Stimulated activated CD4-positive, alpha-beta T cell treated with anti-CD3 and anti-CD28 coated beads, Interleukin-15, amount 100 ng/mL, for 24 hours (primary cell): ENCODE results near the gene NELFB.

Experiments
- DNase-seq: peaks from one replicate; pipeline ENCODE4 v3.0.0-alpha.2; 2020

The NELFB gene

GRCh38 chr9:137305060-137305797 is 50.1 kb downstream of the NELFB start:
- DNase-seq, result peak; percentile 84

DNA sequence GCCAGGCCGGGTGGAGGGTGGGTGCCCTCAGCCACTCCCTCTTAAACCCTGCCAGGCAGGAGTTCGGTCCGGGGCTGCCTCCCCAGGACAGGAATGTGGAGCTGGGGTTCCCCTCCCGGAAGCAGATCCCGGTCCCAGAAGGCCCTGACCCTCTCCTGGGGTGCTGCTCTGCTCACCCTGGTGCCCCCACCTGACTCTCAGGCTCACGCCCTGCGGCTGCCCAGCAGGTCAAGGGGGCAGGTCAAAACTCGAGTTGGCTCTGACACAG is 50.6 kb downstream of the NELFB start:
- no peak for DNase-seq

DNA sequence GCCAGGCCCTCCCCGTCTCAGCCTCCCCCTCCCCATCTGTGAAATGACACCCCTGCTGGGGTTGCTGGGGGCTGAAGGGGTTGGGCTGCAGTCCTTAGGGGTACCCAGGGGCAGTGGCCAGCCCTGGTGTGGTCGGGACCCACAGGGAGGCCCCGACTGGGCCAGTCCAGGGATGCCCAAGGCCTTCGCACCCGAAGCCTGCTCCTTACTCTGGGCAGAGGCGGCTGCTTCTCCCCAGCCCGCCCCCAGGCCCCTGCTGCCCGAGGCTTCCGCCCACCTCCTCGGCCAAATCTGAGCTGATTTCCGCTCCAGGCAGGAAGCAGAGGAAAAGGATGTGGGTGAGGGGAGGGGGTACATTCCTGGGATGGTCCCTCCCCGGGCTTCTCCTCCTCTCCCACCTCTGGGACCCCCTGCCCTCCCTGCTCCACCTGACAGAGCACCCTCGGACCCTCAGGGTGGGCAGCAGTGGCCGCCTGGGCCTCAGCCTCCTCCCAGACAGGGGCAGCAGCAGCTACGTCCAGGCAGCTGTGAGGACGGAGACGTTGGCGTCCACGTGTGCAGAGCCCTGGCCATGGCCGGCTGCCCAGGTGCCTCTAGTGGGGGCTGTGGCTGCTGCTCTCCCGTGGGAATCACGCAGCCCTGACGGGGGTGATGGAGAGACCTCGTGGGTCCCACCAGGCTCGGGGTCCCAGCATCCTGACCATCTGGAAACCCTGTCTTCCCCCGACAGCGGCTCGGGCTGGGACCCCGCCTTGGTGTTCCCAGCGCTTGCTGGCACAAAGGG is 51.1 kb downstream of the NELFB start:
- DNase-seq, result no peak

- no peak for DNase-seq
Measured at GRCh38 chr9:137306850-137307254, 51.7 kb downstream of the NELFB start.

DNA sequence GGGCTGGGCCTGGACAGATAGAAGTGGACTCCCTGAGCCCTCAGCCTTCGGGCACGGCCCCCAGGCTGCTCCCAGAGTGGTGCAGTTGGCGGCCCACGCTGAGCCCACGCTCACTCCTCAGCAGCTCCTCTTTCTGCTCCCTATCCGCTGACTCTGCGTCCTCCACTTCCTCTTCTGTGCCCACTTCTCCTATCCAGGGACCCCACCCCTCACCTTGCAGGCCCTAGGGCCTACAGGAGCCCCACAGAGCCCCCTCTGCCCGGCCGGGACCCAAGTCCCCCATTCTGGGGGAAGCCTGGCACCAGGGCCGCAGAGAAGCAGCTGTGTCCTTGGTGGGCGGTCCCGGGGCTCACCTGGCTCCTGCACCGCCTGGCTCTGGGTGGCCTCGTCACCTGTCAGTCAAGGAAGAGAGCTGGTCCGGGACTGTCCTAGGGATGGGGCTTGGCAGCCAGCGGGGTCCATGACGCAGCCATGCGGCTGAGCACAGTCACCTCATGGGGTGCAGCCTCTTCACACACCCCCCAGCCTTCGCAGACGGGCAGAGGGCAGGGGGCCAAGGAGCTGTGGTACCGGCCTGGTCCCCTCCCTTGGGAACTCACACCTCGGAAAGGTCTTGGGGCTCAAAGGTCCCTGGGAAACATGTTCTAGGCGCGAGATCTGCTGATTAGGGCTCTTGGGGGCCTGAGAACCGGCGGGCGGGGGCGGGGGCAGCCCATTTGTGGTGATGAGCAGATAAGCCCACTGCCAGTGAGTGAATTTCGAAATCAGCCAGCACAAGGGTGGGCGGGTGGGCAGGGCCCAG is 52.3 kb downstream of the NELFB start:
- DNase-seq, result no peak

GRCh38 chr9:137308057-137308619 is 53.0 kb downstream of the NELFB start:
- DNase-seq, result no peak

DNA sequence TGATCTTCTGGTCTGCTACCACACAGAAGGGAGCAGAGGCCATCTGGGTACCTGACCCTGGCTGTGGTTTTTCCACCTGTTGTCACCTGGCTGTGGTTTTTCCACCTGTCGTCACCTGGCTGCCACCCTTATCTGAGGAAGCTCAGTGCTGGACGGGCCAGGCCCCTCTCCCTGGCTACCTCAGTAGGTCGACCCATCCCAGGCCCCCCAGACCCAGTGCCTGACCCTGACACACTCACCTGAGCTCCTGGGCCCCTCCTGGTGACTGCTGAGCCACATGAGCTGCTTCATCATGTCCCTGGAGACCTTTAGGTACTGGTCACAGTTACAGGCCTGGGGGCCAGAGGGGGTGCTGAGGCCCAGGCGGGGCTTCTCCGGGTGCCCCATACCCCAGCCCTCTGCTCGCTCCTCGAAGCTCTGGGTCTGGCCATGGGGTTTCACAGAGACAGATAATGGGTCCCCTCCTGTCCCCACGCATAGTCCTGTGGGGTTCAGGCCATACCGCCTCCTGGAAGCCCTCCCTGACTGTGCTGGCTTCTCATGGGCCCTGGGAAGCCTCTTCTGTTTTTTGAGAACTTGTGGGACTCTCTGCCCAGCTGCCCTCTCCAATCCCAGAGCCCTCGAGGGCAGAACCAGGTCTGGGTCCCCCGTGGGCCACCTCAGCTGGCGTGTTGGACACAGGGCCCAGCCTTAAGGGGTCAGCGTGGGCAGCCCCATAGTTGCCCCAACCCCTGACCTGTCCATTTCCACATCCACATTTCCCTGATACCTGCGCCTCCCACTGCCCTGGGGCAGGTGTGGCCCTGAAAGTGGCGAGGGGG is 54.5 kb downstream of the NELFB start:
- no peak for DNase-seq

- DNase-seq, result no peak
Measured at GRCh38 chr9:137310189-137311052, 55.3 kb downstream of the NELFB start.

DNA sequence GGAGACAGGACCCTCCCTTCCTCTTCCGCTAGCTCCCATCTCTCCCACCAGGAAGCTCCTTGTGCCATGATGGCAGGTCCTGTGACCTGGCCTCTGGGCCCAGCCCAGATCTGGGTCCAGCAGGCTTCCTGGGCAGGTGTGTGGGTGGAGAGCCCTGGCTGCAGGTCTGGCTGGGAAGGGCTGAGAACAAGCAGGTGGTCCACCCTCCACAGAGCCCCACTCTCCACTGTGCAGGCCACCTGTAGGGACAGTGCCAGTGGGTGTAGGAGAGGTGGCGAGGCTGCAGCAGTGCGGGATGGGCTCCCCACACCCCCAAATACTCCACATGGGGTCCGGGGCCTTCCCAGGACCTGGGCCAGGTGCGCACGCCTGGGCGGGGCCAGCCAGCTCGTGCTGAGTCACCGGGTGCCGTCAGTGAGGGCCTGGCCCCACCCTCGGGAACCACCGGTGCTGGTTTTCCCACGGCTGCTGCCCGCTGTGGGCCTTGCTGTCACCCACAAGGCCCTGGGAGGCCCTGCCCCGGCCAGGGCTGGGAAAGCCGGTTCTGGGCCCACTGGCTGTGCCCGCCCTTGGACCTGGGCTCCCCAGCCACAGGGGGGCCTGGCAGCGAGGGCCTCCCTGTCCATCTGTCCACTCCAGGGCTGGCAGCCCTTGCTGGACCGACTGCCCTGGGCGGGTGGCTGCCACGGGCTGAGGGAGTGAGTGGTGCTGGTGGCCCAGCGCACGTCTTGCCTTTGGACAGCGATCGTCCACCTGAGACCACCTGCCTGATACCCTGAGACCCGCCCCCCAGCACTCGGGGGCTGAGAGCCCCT is 56.3 kb downstream of the NELFB start:
- peak; percentile 46 for DNase-seq

DNA sequence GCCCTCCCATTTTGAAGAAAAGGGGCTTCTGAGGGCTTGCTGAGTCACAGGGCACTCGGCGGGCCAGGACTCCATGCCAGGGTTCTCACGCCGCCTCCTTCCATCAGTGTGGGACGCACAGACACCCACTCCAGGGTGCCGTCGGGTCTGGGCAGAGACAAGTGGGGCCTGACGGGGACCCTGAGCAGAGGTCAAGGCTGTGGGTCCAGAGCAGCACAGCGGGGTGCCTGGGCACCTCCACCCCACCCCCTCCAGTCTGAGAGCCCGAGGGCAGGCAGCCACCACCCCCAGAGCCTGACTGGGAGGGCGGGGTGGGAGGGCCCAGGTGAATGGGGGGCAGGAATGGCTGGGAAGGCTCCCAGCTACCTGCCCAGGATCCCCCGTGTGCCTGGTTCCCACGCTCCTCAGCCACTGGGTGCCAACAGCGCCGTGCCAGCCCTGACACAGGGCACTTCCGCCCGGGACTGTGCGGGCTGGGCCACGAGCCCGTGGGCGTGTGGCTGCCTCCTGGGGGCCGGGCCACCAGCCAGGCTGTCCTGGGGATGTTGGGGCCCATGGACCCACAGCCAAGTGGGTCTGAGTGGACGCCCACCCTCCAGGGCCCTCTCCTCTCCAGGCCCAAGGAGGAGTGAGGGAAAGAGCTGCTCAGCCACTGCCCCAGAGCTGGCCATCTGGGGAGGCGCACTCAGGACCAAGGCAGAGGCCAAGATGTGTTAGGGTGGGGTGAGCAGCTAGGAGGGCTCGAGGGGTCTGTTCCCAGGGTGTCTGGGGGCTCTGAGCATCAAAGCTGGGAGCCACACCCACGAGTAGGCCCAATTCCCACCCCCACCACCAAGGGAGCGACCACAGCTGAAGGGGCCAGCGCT is 57.1 kb downstream of the NELFB start:
- DNase-seq, result no peak

DNA sequence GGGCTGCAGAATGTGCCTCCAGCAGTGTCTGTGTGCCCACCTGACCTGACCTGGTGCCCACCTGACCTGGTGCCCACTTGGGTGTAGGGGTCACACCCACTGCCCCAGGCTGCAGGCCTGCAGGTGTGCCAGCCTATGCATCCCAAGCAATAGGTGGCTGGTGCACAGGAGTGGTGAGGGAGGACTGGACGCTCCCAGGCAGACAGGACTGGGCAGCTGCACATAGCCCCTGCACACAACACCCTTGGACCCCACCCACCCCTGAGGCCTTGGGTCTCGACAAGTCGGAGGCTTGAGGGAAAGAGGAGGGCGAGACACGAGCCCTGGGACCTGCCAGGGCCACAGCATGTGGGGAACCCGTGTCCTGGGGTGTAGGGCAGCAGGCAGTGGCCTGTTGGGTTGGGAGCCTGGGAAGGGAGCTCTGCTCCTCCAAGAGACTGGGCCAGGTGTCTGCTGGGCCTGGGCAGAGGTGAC is 57.8 kb downstream of the NELFB start:
- DNase-seq, result no peak

DNA sequence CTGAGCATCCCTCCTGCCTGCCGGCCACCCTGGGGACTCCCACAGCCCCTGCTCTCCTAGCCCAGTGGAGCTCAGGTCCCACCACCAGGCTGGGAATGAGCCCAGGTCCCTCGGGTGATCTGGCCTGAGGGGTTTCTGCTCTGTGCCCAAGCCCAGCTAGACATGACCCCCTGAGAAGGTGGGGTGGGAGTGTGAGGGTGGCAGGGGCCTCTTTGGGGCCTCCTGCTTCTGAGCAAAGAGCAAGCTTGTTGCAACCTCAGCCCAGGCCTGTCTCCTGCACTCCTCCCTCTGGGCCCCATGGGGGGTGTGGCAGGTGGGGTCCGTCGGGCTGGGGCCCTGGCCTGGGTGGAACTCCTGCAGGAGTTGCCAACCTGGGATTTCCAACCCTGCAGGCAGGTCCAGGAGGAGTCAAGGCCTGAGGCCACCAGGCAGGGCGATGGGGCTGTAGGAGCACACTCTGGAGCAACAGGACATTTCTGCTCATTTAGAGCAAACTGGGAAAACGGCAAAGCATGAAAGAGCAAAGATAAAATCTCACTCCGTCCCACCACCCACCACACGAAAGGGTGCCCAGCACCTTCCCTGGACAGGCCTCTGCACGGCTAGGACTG is 58.3 kb downstream of the NELFB start:
- no peak for DNase-seq

DNA sequence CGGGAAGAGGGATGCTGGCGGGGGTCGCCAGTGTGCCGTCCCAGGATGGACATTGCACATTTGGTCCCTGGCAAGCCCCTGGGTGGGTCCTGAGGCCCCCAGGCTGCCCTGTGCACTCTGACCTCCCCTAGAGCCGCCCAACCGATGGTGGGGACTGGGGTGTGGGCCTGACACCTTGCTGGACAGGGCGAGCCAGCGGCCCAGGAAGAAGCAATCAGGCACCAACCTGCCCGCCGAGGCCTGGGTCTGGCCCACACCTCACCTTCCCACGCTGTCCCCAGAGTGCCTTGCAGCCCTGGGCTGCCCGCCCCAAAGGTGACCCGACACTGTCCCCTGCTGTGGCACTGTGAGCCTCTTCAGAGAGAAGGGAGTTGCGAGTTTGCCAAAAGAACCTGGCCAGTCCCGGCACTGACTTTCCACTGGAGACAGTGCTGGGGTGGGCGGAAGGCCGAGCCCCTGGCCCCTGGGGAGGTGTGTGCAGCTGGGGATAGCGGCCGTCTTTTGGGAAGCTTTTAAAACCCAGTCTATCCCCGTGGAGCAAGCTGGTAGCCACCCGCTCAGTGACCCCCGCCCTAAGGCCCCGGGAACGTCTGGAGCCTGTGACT is 58.9 kb downstream of the NELFB start:
- no peak for DNase-seq

DNA sequence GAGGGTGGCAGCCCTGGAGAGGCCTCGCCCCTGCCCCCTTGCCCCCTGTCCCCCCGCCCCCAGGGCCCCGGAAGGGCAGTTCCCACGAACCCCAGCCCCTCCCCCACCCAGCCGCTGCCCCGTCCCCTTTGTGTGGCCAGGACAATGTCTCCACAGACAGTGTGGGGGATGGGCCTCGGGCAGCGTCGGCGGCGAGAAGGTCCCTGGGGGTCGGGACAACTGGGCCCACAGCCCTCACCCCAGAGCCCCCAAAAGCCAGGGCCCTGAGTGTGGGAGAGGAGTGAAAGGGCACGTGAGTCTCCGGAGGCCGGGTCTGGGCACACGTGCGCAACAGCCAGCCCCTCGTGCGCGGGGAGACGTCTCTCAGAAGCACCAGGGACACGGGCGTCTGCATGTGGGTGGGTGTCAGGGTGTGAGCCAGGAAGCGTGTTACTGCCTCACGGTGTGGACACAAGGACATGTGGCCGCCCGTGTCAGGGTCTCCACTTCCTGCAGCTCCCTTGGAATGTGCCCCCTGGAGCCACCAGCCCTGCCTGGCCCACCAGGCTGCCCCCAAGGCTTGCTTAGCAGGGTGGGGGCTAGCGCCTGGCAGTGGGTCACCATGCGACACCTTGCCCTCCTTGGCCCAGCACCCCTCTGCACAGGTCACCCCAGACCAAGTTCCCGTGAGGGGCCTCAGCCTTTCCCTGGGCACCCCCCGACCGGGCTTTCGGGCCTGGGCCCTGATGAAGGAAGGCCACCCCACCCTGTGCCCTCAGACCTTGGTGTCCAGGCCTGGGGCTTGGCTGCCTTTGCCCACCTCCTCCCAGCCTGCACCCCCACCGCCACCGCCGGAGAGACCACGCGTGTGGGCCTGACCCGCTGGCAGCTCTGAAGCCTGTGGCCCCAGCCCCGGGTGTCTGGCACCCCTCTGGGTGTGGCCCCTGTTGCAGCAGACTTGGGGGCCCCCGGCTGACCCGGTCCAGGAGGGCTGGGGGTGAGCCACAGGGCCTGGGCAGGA is 59.7 kb downstream of the NELFB start:
- DNase-seq, result no peak

DNA sequence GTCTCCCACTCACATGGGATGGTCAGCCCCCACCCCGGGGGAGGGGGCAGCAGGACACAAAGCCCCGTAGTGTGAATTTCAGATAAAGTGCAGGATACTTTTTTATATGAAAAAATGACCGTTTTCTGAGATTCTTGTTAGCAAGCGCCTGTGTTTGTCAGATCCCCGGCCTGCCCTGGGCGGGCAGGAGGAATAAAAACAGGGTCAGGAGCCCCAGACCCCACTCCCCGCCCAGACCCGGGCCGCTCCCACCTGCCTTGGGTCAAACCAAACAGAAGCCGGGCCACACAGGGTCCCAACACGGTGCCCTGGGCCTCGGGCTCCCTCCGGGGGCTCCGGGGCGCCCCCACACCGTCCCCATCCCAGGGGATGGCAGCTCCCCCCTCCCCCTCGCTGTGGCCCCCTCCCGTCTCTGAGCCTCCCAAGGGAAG is 60.5 kb downstream of the NELFB start:
- DNase-seq, result no peak

DNA sequence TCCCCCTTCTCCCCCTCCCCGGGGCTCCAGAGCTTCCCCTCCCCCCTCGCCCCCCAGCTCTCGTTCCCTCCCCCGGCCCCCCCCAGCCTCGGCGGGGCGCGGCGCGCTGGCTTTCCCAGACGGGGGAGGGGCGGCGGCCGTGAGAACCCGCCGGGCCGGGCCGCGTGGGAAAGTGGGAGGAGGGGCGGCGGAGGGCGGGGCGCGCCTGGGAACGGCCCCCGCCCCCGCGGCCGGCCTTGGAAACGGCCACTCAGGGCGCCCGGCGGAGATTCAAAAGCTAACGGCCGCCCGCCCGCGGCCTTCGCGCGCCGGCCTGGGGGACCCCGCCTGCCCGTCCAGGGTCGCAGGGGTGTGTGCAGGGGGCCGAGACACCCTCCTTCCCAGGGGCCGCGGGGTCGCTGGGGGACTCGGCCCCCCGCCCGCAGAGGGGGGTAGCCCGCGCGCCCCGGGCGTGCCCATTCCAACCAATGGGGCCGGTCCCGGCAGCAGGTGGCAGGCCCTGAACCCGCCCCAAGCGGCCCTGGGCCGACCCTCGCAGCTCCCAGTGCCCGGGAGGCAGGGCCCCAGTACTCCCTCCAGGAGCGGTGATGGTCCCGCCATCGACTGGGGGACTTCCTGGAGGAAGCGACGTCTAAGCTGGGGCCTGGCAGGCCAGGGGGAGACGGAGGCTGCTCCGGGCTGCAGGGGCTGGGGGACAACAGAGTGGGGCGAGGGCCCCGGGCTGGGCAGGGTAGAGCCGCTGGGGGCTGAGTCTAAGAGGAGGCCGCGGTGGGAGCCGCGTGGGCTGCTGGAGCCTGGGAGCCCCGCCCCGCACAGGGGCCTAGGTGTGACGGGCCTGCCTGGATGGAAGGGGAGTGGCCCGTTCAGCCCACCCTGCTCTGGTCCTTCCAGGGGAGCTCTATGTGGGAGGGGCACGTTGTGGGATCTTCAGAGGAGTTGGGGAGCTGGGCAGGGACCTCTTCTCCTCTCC is 61.2 kb downstream of the NELFB start:
- DNase-seq, result peak; percentile 35
